Hepatocyte (in vitro differentiated cells): ENCODE results near the gene C14orf93.

Source experiments
- CTCF ChIP-seq: fragments of 200-600 bp; sonication (generic); IDR thresholded peaks from 2 replicates; pipeline ENCODE4 v1.5.1; 2016; ENCODE audit warnings: antibody characterized with exemption, mild to moderate bottlenecking; ENCODE audit not compliant: poor library complexity
- EZH2phosphoT487 ChIP-seq: fragments of 200-600 bp; sonication (generic); IDR thresholded peaks from one replicate; pipeline ENCODE4 v1.6.1; 2018; ENCODE audit warnings: antibody characterized with exemption, mild to moderate bottlenecking, low read depth, moderate library complexity; ENCODE audit not compliant: unreplicated experiment, severe bottlenecking

GRCh38 chr14:22972313-22972930, 37.5 kb downstream of the C14orf93 start:
- TF ChIP-seq EZH2phosphoT487 (no peak), CTCF (no peak)
